ENCODE measurements around the gene SUFU.

Gene SUFU

GRCh38 chr10:102581401-102581800 lies 77.6 kb downstream of the SUFU start:
- H3K27me3 ChIP-seq (ENCODE audit: control insufficient read depth, insufficient read depth, low read length): no peaks in the 10 kb centered on the region
- no peak overlapping the region for H3K4me3 ChIP-seq (ENCODE audit: low read length)
- H3K36me3 ChIP-seq (ENCODE audit: control insufficient read depth, insufficient read depth, low read length): no peaks in the 10 kb centered on the region
- H3K9ac ChIP-seq (ENCODE audit: low read length): no peak overlapping the region
- H3K27ac ChIP-seq (ENCODE audit: low read depth, low read length): no peak overlapping the region
- H3K4me1 ChIP-seq (ENCODE audit: control insufficient read depth, insufficient read depth, low read length): peaks cover 4% of the 10 kb centered on the region

GRCh38 chr10:102581981-102582580 lies 78.3 kb downstream of the SUFU start:
- H3K27me3 ChIP-seq (ENCODE audit: control insufficient read depth, insufficient read depth, low read length): no peaks in the 10 kb centered on the region
- no peak overlapping the region for H3K4me3 ChIP-seq (ENCODE audit: low read length)
- no peaks in the 10 kb centered on the region for H3K36me3 ChIP-seq (ENCODE audit: control insufficient read depth, insufficient read depth, low read length)
- peaks cover 4% of the 10 kb centered on the region for H3K4me1 ChIP-seq (ENCODE audit: control insufficient read depth, insufficient read depth, low read length)
- no peak overlapping the region for H3K9ac ChIP-seq (ENCODE audit: low read length)
- H3K27ac ChIP-seq (ENCODE audit: low read depth, low read length): no peak overlapping the region

DNA sequence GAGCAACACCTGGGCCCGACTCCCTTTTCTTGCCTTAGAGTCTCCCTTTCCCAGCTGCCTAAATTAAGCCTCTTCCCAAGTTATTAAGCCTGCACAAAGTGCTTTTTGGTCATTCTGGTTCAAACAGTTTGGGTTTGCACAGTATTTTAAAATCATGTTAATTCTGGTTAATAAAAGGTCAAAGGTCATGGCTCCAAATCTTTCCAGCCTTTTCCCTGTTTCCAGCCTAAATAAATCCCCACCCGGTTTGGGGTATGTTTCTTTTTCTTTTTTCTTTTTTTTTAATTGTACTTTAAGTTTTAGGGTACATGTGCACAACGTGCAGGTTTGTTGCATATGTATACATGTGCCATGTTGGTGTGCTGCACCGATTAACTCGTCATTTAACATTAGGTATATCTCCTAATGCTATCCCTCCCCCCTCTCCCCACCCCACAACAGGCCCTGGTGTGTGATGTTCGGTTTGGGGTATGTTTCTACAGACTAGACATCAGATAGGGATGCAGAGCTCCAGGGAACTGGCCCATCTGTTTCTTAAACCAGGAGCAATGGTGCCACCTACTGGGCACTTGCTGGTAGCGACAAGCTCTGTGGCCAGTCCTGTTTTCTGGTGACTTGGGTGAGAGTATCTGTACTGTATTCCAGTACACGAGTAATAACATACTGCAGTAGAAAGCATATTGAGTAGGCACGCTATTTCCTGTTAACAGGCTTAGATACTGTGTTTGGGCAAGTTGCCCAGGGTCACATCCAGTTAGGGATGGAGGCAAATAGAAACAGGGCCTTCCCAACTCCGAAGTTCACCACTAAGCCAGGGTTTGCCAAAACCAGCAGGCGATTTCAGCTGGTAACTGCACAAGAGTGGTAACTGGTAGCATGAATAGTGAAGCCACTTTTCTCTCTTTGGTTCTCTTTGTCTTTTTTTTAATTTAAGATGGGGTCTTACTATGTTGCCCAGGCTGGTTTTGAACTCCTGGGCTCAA lies 80.0 kb downstream of the SUFU start:
- H3K4me3 ChIP-seq (ENCODE audit: low read length): no peak overlapping the region
- no peak overlapping the region for H3K9ac ChIP-seq (ENCODE audit: low read length)
- H3K27me3 ChIP-seq (ENCODE audit: control insufficient read depth, insufficient read depth, low read length): no peaks in the 10 kb centered on the region
- no peak overlapping the region for H3K27ac ChIP-seq (ENCODE audit: low read depth, low read length)
- no peaks in the 10 kb centered on the region for H3K36me3 ChIP-seq (ENCODE audit: control insufficient read depth, insufficient read depth, low read length)
- H3K4me1 ChIP-seq (ENCODE audit: control insufficient read depth, insufficient read depth, low read length): peaks cover 4% of the 10 kb centered on the region

DNA sequence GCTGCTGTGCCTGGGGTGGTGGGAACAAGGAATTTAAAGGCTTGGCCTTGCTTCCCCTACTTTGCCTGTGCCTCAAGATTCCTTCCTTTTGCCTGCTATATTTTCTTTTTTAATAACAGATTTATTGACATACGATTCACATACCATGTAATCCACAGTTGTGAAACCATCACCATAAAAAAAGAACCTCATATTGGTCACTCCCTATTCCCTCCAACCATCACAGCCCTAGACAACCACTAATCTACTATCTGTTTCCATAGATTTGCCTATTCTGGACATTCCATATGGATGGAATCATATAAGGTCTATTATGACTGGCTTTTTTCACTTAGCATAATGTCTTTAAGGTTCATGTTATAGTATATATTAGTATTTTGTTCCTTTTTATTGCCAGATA lies 81.3 kb downstream of the SUFU start:
- no peaks in the 10 kb centered on the region for H3K36me3 ChIP-seq (ENCODE audit: control insufficient read depth, insufficient read depth, low read length)
- no peaks in the 10 kb centered on the region for H3K27me3 ChIP-seq (ENCODE audit: control insufficient read depth, insufficient read depth, low read length)
- H3K9ac ChIP-seq (ENCODE audit: low read length): no peak overlapping the region
- no peak overlapping the region for H3K27ac ChIP-seq (ENCODE audit: low read depth, low read length)
- peaks cover 4% of the 10 kb centered on the region for H3K4me1 ChIP-seq (ENCODE audit: control insufficient read depth, insufficient read depth, low read length)
- H3K4me3 ChIP-seq (ENCODE audit: low read length): no peak overlapping the region

- no peak overlapping the region for H3K27ac ChIP-seq (ENCODE audit: low read depth, low read length)
- peaks cover 2% of the 10 kb centered on the region for H3K4me1 ChIP-seq (ENCODE audit: control insufficient read depth, insufficient read depth, low read length)
- no peaks in the 10 kb centered on the region for H3K36me3 ChIP-seq (ENCODE audit: control insufficient read depth, insufficient read depth, low read length)
- H3K4me3 ChIP-seq (ENCODE audit: low read length): no peak overlapping the region
- H3K27me3 ChIP-seq (ENCODE audit: control insufficient read depth, insufficient read depth, low read length): no peaks in the 10 kb centered on the region
- H3K9ac ChIP-seq (ENCODE audit: low read length): no peak overlapping the region
Observed at GRCh38 chr10:102586858-102587257, 83.1 kb downstream of the SUFU start.

DNA sequence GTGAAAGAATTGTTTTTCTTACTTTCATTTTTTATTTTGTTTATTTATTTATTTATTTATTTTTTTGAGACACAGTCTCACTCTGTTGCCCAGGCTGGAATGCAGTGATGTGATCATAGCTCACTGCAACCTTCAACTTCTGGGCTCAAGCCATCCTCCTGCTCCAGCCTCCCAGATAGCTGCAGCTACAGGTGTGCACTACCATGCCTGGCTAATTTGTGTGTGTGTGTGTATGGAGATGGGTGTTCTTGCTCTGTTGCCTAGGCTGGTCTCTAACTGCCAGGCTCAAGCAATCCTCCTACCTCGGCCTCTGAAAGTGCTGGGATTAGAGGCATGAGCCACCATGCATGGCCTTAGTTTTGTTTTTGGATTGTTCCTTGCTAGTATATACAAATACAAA lies 85.1 kb downstream of the SUFU start:
- Histone ChIP-seq H3K4me1 (ENCODE audit: control insufficient read depth, insufficient read depth, low read length) (peaks cover 2% of the 10 kb centered on the region), H3K36me3 (ENCODE audit: control insufficient read depth, insufficient read depth, low read length) (no peaks in the 10 kb centered on the region), H3K27ac (ENCODE audit: low read depth, low read length) (no peak overlapping the region), H3K27me3 (ENCODE audit: control insufficient read depth, insufficient read depth, low read length) (no peaks in the 10 kb centered on the region), H3K9ac (ENCODE audit: low read length) (no peak overlapping the region), H3K4me3 (ENCODE audit: low read length) (no peak overlapping the region)

DNA sequence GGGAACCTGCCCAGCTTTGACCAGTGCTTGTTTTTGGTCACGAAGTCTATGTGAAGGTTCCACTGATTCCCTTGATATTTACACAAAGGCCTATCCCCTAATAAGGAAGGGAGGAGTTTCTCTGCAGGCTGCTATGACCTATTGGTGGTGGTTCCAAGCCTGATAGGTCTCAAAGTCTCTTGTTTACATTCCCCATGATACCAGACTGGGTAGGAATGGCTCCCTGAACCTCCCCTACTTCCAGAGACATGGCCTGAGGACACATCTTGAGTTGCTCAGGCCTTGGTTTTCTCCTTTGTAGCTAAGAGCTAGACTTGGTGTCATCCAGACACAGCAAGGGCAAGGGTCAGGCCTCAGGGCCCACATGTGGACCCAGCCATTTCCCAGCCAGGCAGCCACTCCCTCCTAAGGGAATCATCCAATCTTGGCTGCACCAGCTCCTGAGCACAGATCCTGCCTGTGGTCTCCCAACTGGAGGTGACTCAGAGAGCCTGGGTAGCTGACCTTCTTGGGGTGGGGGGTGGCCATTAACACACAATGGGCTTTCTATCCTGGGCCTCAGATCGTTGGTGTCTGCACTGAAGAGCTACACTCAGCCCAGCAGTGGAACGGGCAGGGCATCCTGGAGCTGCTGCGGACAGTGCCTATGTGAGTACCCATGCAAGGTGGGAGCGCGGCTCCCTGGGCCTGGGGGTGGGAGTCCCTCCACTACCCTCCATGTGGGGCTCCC lies 89.5 kb downstream of the SUFU start:
- H3K27me3 ChIP-seq (ENCODE audit: control insufficient read depth, insufficient read depth, low read length): no peaks in the 10 kb centered on the region
- H3K36me3 ChIP-seq (ENCODE audit: control insufficient read depth, insufficient read depth, low read length): no peaks in the 10 kb centered on the region
- H3K4me1 ChIP-seq (ENCODE audit: control insufficient read depth, insufficient read depth, low read length): peaks cover 24% of the 10 kb centered on the region
- H3K4me3 ChIP-seq (ENCODE audit: low read length): no peak overlapping the region
- H3K27ac ChIP-seq (ENCODE audit: low read depth, low read length): no peak overlapping the region
- H3K9ac ChIP-seq (ENCODE audit: low read length): no peak overlapping the region

DNA sequence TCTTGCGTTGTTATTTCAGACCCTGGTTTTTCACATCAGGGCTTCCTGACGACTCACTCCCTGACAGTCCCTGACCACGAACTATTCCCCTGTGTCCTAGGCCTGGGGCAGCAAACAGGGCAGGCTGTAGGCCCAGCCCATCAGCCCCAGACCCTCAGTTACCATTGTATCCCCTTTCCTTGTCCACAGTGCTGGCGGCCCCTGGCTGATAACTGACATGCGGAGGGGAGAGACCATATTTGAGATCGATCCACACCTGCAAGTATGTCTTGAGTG lies 90.0 kb downstream of the SUFU start:
- H3K4me1 ChIP-seq (ENCODE audit: control insufficient read depth, insufficient read depth, low read length): peaks cover 24% of the 10 kb centered on the region
- no peak overlapping the region for H3K4me3 ChIP-seq (ENCODE audit: low read length)
- H3K27ac ChIP-seq (ENCODE audit: low read depth, low read length): no peak overlapping the region
- H3K27me3 ChIP-seq (ENCODE audit: control insufficient read depth, insufficient read depth, low read length): no peaks in the 10 kb centered on the region
- H3K9ac ChIP-seq (ENCODE audit: low read length): no peak overlapping the region
- H3K36me3 ChIP-seq (ENCODE audit: control insufficient read depth, insufficient read depth, low read length): no peaks in the 10 kb centered on the region

GRCh38 chr10:102595293-102595692 lies 91.5 kb downstream of the SUFU start:
- Histone ChIP-seq H3K27me3 (ENCODE audit: control insufficient read depth, insufficient read depth, low read length) (no peaks in the 10 kb centered on the region), H3K9ac (ENCODE audit: low read length) (no peak overlapping the region), H3K27ac (ENCODE audit: low read depth, low read length) (peak overlapping the region; percentile 81), H3K36me3 (ENCODE audit: control insufficient read depth, insufficient read depth, low read length) (peaks cover 5% of the 10 kb centered on the region), H3K4me3 (ENCODE audit: low read length) (no peak overlapping the region), H3K4me1 (ENCODE audit: control insufficient read depth, insufficient read depth, low read length) (peaks cover 24% of the 10 kb centered on the region)

DNA sequence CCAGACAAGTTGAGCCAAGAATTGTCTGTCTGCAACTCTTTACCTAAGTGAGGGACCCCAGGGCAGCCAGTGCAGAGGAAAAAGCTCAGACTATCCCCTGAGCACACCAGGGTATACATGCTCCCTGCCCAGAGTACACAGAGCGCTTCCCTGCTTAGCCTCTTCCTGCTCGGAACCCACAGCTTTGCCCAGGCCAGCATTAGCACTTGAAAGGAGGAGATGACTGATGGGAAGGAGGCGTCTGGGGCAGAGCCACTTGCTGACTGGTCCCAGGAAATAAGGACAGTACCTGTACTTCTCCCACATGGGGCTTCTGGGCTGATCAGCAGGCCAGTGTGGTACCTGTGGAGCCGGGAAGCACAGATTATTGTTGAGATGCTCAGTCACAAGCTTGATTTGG lies 92.1 kb downstream of the SUFU start:
- peaks cover 24% of the 10 kb centered on the region for H3K4me1 ChIP-seq (ENCODE audit: control insufficient read depth, insufficient read depth, low read length)
- H3K27me3 ChIP-seq (ENCODE audit: control insufficient read depth, insufficient read depth, low read length): no peaks in the 10 kb centered on the region
- no peak overlapping the region for H3K4me3 ChIP-seq (ENCODE audit: low read length)
- peak overlapping the region; percentile 81 for H3K27ac ChIP-seq (ENCODE audit: low read depth, low read length)
- no peak overlapping the region for H3K9ac ChIP-seq (ENCODE audit: low read length)
- H3K36me3 ChIP-seq (ENCODE audit: control insufficient read depth, insufficient read depth, low read length): peaks cover 5% of the 10 kb centered on the region

GRCh38 chr10:102596506-102596971 lies 92.8 kb downstream of the SUFU start:
- Histone ChIP-seq H3K36me3 (ENCODE audit: control insufficient read depth, insufficient read depth, low read length) (peaks cover 6% of the 10 kb centered on the region), H3K4me1 (ENCODE audit: control insufficient read depth, insufficient read depth, low read length) (peaks cover 24% of the 10 kb centered on the region), H3K27me3 (ENCODE audit: control insufficient read depth, insufficient read depth, low read length) (no peaks in the 10 kb centered on the region), H3K4me3 (ENCODE audit: low read length) (no peak overlapping the region), H3K9ac (ENCODE audit: low read length) (no peak overlapping the region), H3K27ac (ENCODE audit: low read depth, low read length) (peak overlapping the region; percentile 81)

- H3K27ac ChIP-seq (ENCODE audit: low read depth, low read length): peak overlapping the region; percentile 81
- H3K4me1 ChIP-seq (ENCODE audit: control insufficient read depth, insufficient read depth, low read length): peaks cover 24% of the 10 kb centered on the region
- no peak overlapping the region for H3K9ac ChIP-seq (ENCODE audit: low read length)
- no peaks in the 10 kb centered on the region for H3K27me3 ChIP-seq (ENCODE audit: control insufficient read depth, insufficient read depth, low read length)
- H3K4me3 ChIP-seq (ENCODE audit: low read length): no peak overlapping the region
- H3K36me3 ChIP-seq (ENCODE audit: control insufficient read depth, insufficient read depth, low read length): peaks cover 13% of the 10 kb centered on the region
Observed at GRCh38 chr10:102597131-102597991, 93.6 kb downstream of the SUFU start.
